Measurements from ENCODE around the gene HYAL1. TPM values are rescaled to one million over a fixed set of nuclear protein-coding genes. Genes with fewer than 3 reads are reported as not detected.

The HYAL1 gene
- total and polyA plus RNA-seq, 2 experiments from 2014 or later, result 0.20 TPM; not detected in 1

DNA sequence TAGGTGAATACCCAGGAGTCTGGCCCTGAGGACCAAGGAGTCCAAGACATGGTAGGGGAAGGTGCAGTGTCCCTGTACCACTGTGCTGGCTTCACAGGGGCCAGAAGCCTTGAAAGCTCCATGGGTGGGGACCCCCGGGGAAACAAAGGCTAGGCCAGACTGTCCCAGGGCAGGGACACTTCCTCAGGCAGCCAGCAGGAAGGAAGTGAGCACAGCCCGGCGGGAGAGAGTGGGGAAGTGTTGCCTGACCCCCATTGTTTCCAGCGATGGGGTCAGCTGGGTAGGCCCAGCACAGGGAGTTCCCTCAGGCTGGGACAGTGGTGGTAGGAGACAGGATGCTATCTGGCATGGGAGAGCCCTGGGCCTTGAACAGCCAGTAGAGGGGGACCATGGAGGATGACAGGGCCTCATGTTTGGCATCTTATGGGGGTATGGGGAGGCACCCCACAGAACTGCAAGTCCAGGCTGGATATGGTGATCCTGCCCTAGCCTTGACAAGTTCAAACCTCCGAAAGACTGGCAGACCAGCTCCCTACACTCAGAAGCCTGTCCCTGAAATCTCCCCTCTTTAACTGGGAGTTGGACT is 20.3 kb upstream of the HYAL1 start:
- H3K9me3 ChIP-seq (ENCODE audit: low read depth), result no peaks in the 10 kb centered on the region
- no peak for DNase-seq
- peaks cover 39% of the 10 kb centered on the region for H3K79me2 ChIP-seq (ENCODE audit: insufficient read depth)
- no peak overlapping the region for H2AFZ ChIP-seq
- peaks cover 5% of the 10 kb centered on the region for H3F3A ChIP-seq (ENCODE audit: insufficient read depth)
- H3K4me3 ChIP-seq, result no peak overlapping the region
- WGBS, 2 experiments (ENCODE audit: low coverage in 1 of 2, low lambda C conversion rate in 2 of 2, missing lambda C conversion rate in 2 of 2), result 63 to 65% methylated on average over 5 of the region's 5 CpGs
- in situ Hi-C loops (cut with MboI), result no loop called here
- no peaks in the 10 kb centered on the region for H3K36me3 ChIP-seq (ENCODE audit: low read depth)
- no peaks in the 10 kb centered on the region for H3K9me2 ChIP-seq (ENCODE audit: insufficient read depth)
- H3K4me2 ChIP-seq (ENCODE audit: unreplicated experiment), result no peak overlapping the region
- no peaks in the 10 kb centered on the region for H4K20me1 ChIP-seq (ENCODE audit: insufficient read depth)
- peaks cover 21% of the 10 kb centered on the region for H3K4me1 ChIP-seq (ENCODE audit: insufficient read depth)
- no peak overlapping the region for H3K9ac ChIP-seq
- TF ChIP-seq EZH2 (IDR thresholded peaks at IDR 0.05; ENCODE audit: insufficient read depth, poor library complexity, severe bottlenecking) (no peak), EZH2phosphoT487 (IDR thresholded peaks at IDR 0.05; ENCODE audit: insufficient read depth, low read depth) (no peak)
- H3K27me3 ChIP-seq (replicated peaks; ENCODE audit: insufficient read depth), result no peaks in the 10 kb centered on the region
- no peak overlapping the region for H3K27ac ChIP-seq

DNA sequence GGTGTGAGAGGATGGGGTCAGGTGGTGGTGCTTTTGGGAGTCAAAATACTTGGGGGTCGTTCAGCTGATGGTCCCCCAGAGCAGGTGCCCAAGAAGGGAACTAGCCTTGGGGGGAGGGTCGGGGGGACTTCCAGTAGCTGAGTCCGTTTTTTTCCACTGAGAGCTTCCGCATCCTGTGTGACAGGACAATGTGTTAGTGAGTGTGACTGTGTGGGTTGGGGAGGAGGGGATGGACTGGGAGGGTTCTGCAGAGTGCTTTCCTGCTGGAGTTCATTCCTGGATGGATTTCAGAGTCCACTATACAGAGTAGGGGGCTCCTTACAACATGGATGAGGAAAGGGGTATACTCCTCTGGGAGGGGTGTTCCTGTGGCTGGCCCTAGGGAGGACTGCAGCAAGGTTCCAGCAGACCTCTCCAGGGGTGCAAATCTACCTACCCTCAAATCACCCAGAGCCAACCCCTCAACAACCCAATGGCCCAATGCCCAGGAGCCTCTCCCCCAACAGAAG is 19.8 kb upstream of the HYAL1 start:
- H3K27me3 ChIP-seq (replicated peaks; ENCODE audit: insufficient read depth), result no peaks in the 10 kb centered on the region
- H3F3A ChIP-seq (ENCODE audit: insufficient read depth), result no peaks in the 10 kb centered on the region
- 57 to 64% methylated on average over 4 of the region's 4 CpGs for WGBS, 2 experiments (ENCODE audit: low coverage in 1 of 2, low lambda C conversion rate in 2 of 2, missing lambda C conversion rate in 2 of 2)
- in situ Hi-C loops (cut with MboI), result no loop called here
- no peak overlapping the region for H3K4me3 ChIP-seq
- peaks cover 44% of the 10 kb centered on the region for H3K79me2 ChIP-seq (ENCODE audit: insufficient read depth)
- H3K9me3 ChIP-seq (ENCODE audit: low read depth), result no peaks in the 10 kb centered on the region
- H4K20me1 ChIP-seq (ENCODE audit: insufficient read depth), result no peaks in the 10 kb centered on the region
- DNase-seq, result no peak
- no peaks in the 10 kb centered on the region for H3K36me3 ChIP-seq (ENCODE audit: low read depth)
- TF ChIP-seq EZH2 (IDR thresholded peaks at IDR 0.05; ENCODE audit: insufficient read depth, poor library complexity, severe bottlenecking), result no peak
- TF ChIP-seq EZH2phosphoT487 (IDR thresholded peaks at IDR 0.05; ENCODE audit: insufficient read depth, low read depth), result no peak
- no peak overlapping the region for H3K27ac ChIP-seq
- H3K9ac ChIP-seq, result no peak overlapping the region
- H3K4me2 ChIP-seq (ENCODE audit: unreplicated experiment), result no peak overlapping the region
- peaks cover 17% of the 10 kb centered on the region for H3K4me1 ChIP-seq (ENCODE audit: insufficient read depth)
- no peaks in the 10 kb centered on the region for H3K9me2 ChIP-seq (ENCODE audit: insufficient read depth)
- H2AFZ ChIP-seq, result no peak overlapping the region

DNA sequence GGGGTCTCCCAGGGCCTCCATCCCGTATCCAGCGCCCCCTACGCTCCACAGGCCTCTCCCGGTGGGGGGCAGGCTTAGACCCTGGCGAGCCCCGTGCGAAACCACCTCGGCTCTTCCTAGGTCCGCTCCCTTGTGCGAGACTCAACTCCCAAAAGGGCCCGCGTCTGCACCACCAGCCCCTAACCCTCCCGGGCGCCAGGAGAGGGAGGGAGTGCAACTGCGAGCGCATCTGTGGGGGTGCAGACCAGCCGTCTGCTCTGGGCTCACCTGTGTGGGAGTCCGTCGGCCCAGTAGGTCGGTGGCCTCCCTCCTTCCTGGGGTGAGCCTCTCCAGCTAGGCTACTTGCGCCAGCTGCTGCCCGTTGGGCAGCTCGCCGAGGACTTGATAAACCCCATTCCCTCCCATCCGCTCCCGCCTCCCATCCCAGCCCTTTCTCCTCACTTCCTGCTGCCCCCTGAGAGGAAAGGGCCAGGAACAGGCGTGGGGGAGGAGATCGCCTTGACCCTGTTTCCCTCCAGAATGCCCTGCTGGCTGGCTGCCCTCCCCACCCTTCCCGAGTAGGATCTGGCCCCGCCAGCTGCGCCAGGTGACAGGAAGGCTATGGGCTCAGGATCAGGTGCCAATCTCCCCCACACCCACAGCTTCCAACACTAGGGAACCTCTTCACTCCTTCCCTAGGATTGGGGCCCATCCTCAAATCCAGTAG is 19.2 kb upstream of the HYAL1 start, which contains the start of gene HYAL2:
HYAL2 (minus strand) TSS at position 360 of the 706 bp plus-strand sequence. CDS start 2,256 bp downstream, outside the sequence.
- TF ChIP-seq EZH2phosphoT487 (IDR thresholded peaks at IDR 0.05; ENCODE audit: insufficient read depth, low read depth), result no peak
- no peak for TF ChIP-seq EZH2 (IDR thresholded peaks at IDR 0.05; ENCODE audit: insufficient read depth, poor library complexity, severe bottlenecking)
- Histone ChIP-seq H3K27ac (peak within 1 kb of the TSS; percentile 90), H3K9me2 (ENCODE audit: insufficient read depth) (no peaks in the 10 kb centered on the region), H3K4me2 (ENCODE audit: unreplicated experiment) (peak within 1 kb of the TSS; percentile 91), H3K9me3 (ENCODE audit: low read depth) (no peaks in the 10 kb centered on the region), H3K79me2 (ENCODE audit: insufficient read depth) (peaks cover 41% of the 10 kb centered on the region), H3K4me3 (peak within 1 kb of the TSS; percentile 91), H3K27me3 (replicated peaks; ENCODE audit: insufficient read depth) (no peaks in the 10 kb centered on the region), H3K9ac (peak within 1 kb of the TSS; percentile 96), H3F3A (ENCODE audit: insufficient read depth) (no peaks in the 10 kb centered on the region), H3K4me1 (ENCODE audit: insufficient read depth) (peaks cover 17% of the 10 kb centered on the region), H2AFZ (peak within 1 kb of the TSS; percentile 93), H4K20me1 (ENCODE audit: insufficient read depth) (no peaks in the 10 kb centered on the region), H3K36me3 (ENCODE audit: low read depth) (no peaks in the 10 kb centered on the region)
- 64 to 69% methylated on average over 28 to 31 of the region's 31 CpGs for WGBS, 2 experiments (ENCODE audit: low coverage in 1 of 2, low lambda C conversion rate in 2 of 2, missing lambda C conversion rate in 2 of 2)
- in situ Hi-C loops (cut with MboI), result no loop called here
- no peak for DNase-seq

DNA sequence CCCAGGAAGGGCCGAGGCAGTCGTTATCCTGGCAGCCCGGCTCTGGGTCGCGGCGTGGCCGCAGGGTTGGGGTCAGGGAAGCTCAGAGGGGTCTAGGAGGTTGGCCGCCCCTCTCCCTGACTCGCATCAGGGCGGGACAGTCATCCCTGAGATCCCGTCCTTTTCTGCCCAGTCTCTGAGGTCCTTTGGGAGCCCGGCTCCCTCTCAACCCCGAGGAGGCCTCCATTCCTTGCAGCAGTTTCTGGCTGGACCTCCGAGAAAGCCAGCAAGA is 18.7 kb upstream of the HYAL1 start:
- TF ChIP-seq EZH2 (IDR thresholded peaks at IDR 0.05; ENCODE audit: insufficient read depth, poor library complexity, severe bottlenecking) (no peak), EZH2phosphoT487 (IDR thresholded peaks at IDR 0.05; ENCODE audit: insufficient read depth, low read depth) (no peak)
- H3K27me3 ChIP-seq (replicated peaks; ENCODE audit: insufficient read depth), result no peaks in the 10 kb centered on the region
- H4K20me1 ChIP-seq (ENCODE audit: insufficient read depth), result no peaks in the 10 kb centered on the region
- no peak for DNase-seq
- no peaks in the 10 kb centered on the region for H3F3A ChIP-seq (ENCODE audit: insufficient read depth)
- H3K9me3 ChIP-seq (ENCODE audit: low read depth), result no peaks in the 10 kb centered on the region
- H2AFZ ChIP-seq, result peak overlapping the region; percentile 93
- 30 to 46% methylated on average over 11 to 14 of the region's 14 CpGs for WGBS, 2 experiments (ENCODE audit: low coverage in 1 of 2, low lambda C conversion rate in 2 of 2, missing lambda C conversion rate in 2 of 2)
- no peaks in the 10 kb centered on the region for H3K9me2 ChIP-seq (ENCODE audit: insufficient read depth)
- in situ Hi-C loops (cut with MboI), result no loop called here
- H3K9ac ChIP-seq, result peak overlapping the region; percentile 96
- H3K4me3 ChIP-seq, result peak overlapping the region; percentile 91
- no peak overlapping the region for H3K27ac ChIP-seq
- H3K36me3 ChIP-seq (ENCODE audit: low read depth), result no peaks in the 10 kb centered on the region
- H3K4me1 ChIP-seq (ENCODE audit: insufficient read depth), result peaks cover 14% of the 10 kb centered on the region
- H3K79me2 ChIP-seq (ENCODE audit: insufficient read depth), result peaks cover 36% of the 10 kb centered on the region
- peak overlapping the region; percentile 91 for H3K4me2 ChIP-seq (ENCODE audit: unreplicated experiment)

All from GM23248 (cell line).